Astrocyte (in vitro differentiated cells and primary cell): ENCODE data around the gene SLC30A1.

Source experiments
- EZH2 ChIP-seq: IDR thresholded peaks from 2 replicates; pipeline ENCODE4 v1.6.1; 2012; ENCODE audit warnings: mild to moderate bottlenecking, low read length, inconsistent platforms; ENCODE audit not compliant: insufficient read depth
- TF ChIP-seq, protein P1 (sequence below): IDR thresholded peaks from 2 replicates; pipeline ENCODE4 v1.5.1; 2011; ENCODE audit warnings: low read depth, mild to moderate bottlenecking, inconsistent platforms, low read length, moderate library complexity; ENCODE audit not compliant: insufficient read depth

DNA sequence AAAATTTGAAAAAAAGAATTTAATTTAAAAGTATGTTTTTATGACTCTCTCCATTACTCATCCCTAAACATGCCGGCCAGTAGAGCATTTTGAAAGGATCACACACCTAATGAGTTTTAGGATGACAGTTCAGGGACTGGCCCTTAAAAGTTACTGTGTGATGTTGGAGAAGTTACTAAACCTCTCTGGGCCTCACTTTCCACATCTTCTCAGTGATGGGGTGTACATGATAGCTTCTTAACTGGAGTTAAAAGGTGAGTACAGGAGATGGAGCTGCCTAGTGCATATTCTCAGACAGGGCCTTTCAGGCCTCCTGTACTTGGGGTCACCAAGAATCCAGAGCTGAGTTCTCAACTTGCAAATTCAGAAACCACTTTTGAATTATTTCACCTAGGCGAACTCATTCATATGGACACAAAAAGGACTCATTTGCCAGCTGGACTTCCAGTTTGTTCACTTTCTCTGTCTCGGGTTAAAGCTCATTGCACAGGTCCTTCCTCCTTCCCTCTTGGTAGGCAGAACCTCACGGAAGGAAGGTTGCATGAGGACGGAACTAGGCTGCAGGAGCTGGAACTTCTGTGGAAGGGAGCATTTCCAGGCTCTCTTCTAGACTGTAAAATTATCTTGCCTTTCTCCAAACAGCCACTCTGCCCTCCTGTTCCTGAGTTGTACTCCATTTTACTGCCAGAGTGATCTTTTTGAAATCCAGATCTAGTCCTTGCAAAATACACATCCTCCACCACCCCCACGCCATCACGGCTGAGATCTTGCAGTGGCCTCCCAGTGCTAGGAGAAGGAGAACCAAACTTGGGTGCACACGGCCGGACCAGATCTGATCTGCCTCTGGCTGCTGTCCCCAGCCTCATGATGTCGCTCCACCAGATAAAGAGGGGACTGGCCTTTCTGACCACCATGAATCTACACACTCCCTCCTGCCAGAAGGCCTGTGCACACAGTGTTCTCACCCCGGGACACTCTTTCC, 4.3 kb upstream of the SLC30A1 start:
- TF ChIP-seq, protein P1, sequence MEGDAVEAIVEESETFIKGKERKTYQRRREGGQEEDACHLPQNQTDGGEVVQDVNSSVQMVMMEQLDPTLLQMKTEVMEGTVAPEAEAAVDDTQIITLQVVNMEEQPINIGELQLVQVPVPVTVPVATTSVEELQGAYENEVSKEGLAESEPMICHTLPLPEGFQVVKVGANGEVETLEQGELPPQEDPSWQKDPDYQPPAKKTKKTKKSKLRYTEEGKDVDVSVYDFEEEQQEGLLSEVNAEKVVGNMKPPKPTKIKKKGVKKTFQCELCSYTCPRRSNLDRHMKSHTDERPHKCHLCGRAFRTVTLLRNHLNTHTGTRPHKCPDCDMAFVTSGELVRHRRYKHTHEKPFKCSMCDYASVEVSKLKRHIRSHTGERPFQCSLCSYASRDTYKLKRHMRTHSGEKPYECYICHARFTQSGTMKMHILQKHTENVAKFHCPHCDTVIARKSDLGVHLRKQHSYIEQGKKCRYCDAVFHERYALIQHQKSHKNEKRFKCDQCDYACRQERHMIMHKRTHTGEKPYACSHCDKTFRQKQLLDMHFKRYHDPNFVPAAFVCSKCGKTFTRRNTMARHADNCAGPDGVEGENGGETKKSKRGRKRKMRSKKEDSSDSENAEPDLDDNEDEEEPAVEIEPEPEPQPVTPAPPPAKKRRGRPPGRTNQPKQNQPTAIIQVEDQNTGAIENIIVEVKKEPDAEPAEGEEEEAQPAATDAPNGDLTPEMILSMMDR, result no peak
- TF ChIP-seq EZH2, result no peak
